Neural progenitor cell (in vitro differentiated cells): Measurements from ENCODE around the gene SLCO6A1. TPM values are rescaled to one million over a fixed set of nuclear protein-coding genes. Genes with fewer than 3 reads are reported as not detected.

Experiments used
- DNase-seq: peaks from one replicate; pipeline ENCODE4 v3.0.0-alpha.2; 2016; ENCODE audit warnings: low spot score
- H2AFZ ChIP-seq: fragments of 200-600 bp; sonication (generic); replicated peaks from 2 replicates; pipeline ENCODE4 v1.6.1; 2016; ENCODE audit warnings: antibody characterized with exemption
- H3F3A ChIP-seq: fragments of 200-600 bp; sonication (generic); 2 replicates; pipeline ENCODE4 v1.6.1; 2016; ENCODE audit warnings: antibody characterized with exemption, low read depth
- H3K27ac ChIP-seq: fragments of 200-600 bp; sonication (generic); 2 replicates; pipeline ENCODE4 v1.5.1; 2016; ENCODE audit warnings: mild to moderate bottlenecking
- H3K27me3 ChIP-seq: fragments of 200-600 bp; sonication (generic); 2 replicates; pipeline ENCODE4 v1.6.1; 2016; ENCODE audit warnings: mild to moderate bottlenecking, moderate library complexity
- H3K36me3 ChIP-seq: fragments of 200-600 bp; sonication (generic); 2 replicates; pipeline ENCODE4 v1.5.1; 2016
- H3K4me1 ChIP-seq: fragments of 200-600 bp; sonication (generic); 2 replicates; pipeline ENCODE4 v1.6.1; 2016; ENCODE audit warnings: mixed run types
- H3K4me2 ChIP-seq: fragments of 200-600 bp; sonication (generic); 2 replicates; pipeline ENCODE4 v1.6.1; 2016
- H3K4me3 ChIP-seq: fragments of 200-600 bp; sonication (generic); 2 replicates; pipeline ENCODE4 v1.5.1; 2016
- H3K79me2 ChIP-seq: fragments of 200-600 bp; sonication (generic); 2 replicates; pipeline ENCODE4 v1.6.1; 2016; ENCODE audit warnings: low read depth
- H3K9ac ChIP-seq: fragments of 200-600 bp; sonication (generic); 2 replicates; pipeline ENCODE4 v1.6.1; 2016
- H3K9me3 ChIP-seq: fragments of 200-600 bp; sonication (generic); 2 replicates; pipeline ENCODE4 v1.5.1; 2016; ENCODE audit warnings: low read depth
- H4K20me1 ChIP-seq: fragments of 200-600 bp; sonication (generic); 2 replicates; pipeline ENCODE4 v1.6.1; 2016; ENCODE audit warnings: low read depth
- H3K27ac Mint-ChIP-seq: 3 replicates; pipeline ENCODE4 v1.8.0; 2021; ENCODE audit warnings: mixed read lengths
- H3K27me3 Mint-ChIP-seq: 2 replicates; pipeline ENCODE4 v1.8.0; 2022; ENCODE audit warnings: low read depth, mild to moderate bottlenecking, inconsistent platforms, moderate library complexity, mixed read lengths; ENCODE audit not compliant: insufficient read depth
- H3K36me3 Mint-ChIP-seq: 3 replicates; pipeline ENCODE4 v1.8.0; 2021; ENCODE audit warnings: mixed read lengths
- H3K4me1 Mint-ChIP-seq: 3 replicates; pipeline ENCODE4 v1.8.0; 2021; ENCODE audit warnings: mixed read lengths
- H3K4me3 Mint-ChIP-seq: 3 replicates; pipeline ENCODE4 v1.8.0; 2021; ENCODE audit warnings: mild to moderate bottlenecking, moderate library complexity, mixed read lengths
- H3K9me3 Mint-ChIP-seq: 3 replicates; pipeline ENCODE4 v1.8.0; 2020; ENCODE audit warnings: mixed read lengths
- EZH2 ChIP-seq: fragments of 200-600 bp; sonication (generic); IDR thresholded peaks from 2 replicates; pipeline ENCODE4 v1.6.1; 2017; ENCODE audit warnings: antibody characterized with exemption, mild to moderate bottlenecking, moderate library complexity
- EZH2phosphoT487 ChIP-seq: fragments of 200-600 bp; sonication (generic); IDR thresholded peaks from 2 replicates; pipeline ENCODE4 v1.6.1; 2017; ENCODE audit warnings: antibody characterized with exemption
- total RNA-seq: library from RNA; depleted of rRNA; stranded (reverse); fragments of >200 nt; gene quantifications from 2 replicates; pipeline ENCODE4 v1.2.3, GENCODE V29; 2015; ENCODE audit warnings: low replicate concordance
- TF ChIP-seq, protein P1 (sequence below): fragments of 200-600 bp; sonication (generic); IDR thresholded peaks from 2 replicates; pipeline ENCODE4 v1.5.1; 2017; ENCODE audit warnings: antibody characterized with exemption, mild to moderate bottlenecking

Gene SLCO6A1
- total RNA-seq, 1 donor from 2014 or later, result 0.51 TPM

DNA sequence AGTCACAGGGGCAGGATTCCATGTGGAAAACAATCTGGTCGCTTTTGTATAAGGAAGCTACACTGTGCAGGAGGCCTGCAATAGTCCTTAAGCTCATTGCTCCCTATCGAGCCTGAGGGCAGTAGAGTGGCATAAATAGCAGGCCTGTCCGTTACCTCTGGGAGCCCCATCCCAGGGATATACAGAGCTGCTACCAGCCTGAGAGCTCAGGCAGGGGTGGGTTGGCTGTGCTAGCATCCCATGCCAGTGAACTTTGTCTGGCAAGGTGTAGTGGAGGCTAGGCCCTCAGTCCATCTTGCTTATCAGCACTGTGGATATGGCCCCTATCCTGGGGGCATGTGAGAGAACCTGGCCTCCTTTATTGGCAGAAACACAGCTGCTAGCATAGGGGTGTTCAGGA lies 47.7 kb downstream of the SLCO6A1 start:
- Mint-ChIP-seq H3K27ac (no peak overlapping the region), H3K36me3 (no peaks in the 10 kb centered on the region), H3K4me3 (no peak overlapping the region), H3K4me1 (no peaks in the 10 kb centered on the region), H3K9me3 (peaks cover 7% of the 10 kb centered on the region), H3K27me3 (peaks cover 5% of the 10 kb centered on the region)
- peaks cover 3% of the 10 kb centered on the region for H3K9me3 ChIP-seq
- TF ChIP-seq EZH2phosphoT487 (no peak), EZH2 (no peak)
- TF ChIP-seq, protein P1, sequence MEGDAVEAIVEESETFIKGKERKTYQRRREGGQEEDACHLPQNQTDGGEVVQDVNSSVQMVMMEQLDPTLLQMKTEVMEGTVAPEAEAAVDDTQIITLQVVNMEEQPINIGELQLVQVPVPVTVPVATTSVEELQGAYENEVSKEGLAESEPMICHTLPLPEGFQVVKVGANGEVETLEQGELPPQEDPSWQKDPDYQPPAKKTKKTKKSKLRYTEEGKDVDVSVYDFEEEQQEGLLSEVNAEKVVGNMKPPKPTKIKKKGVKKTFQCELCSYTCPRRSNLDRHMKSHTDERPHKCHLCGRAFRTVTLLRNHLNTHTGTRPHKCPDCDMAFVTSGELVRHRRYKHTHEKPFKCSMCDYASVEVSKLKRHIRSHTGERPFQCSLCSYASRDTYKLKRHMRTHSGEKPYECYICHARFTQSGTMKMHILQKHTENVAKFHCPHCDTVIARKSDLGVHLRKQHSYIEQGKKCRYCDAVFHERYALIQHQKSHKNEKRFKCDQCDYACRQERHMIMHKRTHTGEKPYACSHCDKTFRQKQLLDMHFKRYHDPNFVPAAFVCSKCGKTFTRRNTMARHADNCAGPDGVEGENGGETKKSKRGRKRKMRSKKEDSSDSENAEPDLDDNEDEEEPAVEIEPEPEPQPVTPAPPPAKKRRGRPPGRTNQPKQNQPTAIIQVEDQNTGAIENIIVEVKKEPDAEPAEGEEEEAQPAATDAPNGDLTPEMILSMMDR, result no peak
- H3K79me2 ChIP-seq, result no peaks in the 10 kb centered on the region
- no peaks in the 10 kb centered on the region for H4K20me1 ChIP-seq
- no peaks in the 10 kb centered on the region for H3K4me1 ChIP-seq
- H3K4me2 ChIP-seq, result no peak overlapping the region
- no peak overlapping the region for H3K4me3 ChIP-seq
- no peak for DNase-seq
- no peaks in the 10 kb centered on the region for H3F3A ChIP-seq
- H3K27me3 ChIP-seq, result no peaks in the 10 kb centered on the region
- no peak overlapping the region for H3K9ac ChIP-seq
- no peak overlapping the region for H2AFZ ChIP-seq
- H3K36me3 ChIP-seq, result no peaks in the 10 kb centered on the region
- H3K27ac ChIP-seq, result no peak overlapping the region

GRCh38 chr5:102450313-102450990 lies 48.3 kb downstream of the SLCO6A1 start:
- Histone ChIP-seq H3K9me3 (peaks cover 3% of the 10 kb centered on the region), H3K79me2 (no peaks in the 10 kb centered on the region), H4K20me1 (no peaks in the 10 kb centered on the region), H3K4me3 (no peak overlapping the region), H3F3A (no peaks in the 10 kb centered on the region), H3K9ac (no peak overlapping the region), H3K27me3 (no peaks in the 10 kb centered on the region), H3K36me3 (no peaks in the 10 kb centered on the region), H3K4me1 (no peaks in the 10 kb centered on the region), H2AFZ (no peak overlapping the region), H3K27ac (no peak overlapping the region), H3K4me2 (no peak overlapping the region)
- DNase-seq, result peak; percentile 11
- Mint-ChIP-seq H3K4me3 (no peak overlapping the region), H3K4me1 (no peaks in the 10 kb centered on the region), H3K9me3 (peaks cover 7% of the 10 kb centered on the region), H3K27ac (no peak overlapping the region), H3K36me3 (no peaks in the 10 kb centered on the region), H3K27me3 (peaks cover 5% of the 10 kb centered on the region)
- TF ChIP-seq EZH2phosphoT487, result no peak
- TF ChIP-seq, protein P1, result peak; percentile 34
- TF ChIP-seq EZH2, result no peak

GRCh38 chr5:102433473-102433872 lies 65.3 kb downstream of the SLCO6A1 start:
- Histone ChIP-seq H3K4me1 (no peaks in the 10 kb centered on the region), H3K9ac (no peak overlapping the region), H3K4me3 (no peak overlapping the region), H3K27me3 (no peaks in the 10 kb centered on the region), H2AFZ (no peak overlapping the region), H3K27ac (no peak overlapping the region), H3K36me3 (no peaks in the 10 kb centered on the region), H3K79me2 (no peaks in the 10 kb centered on the region), H3F3A (no peaks in the 10 kb centered on the region), H3K4me2 (no peak overlapping the region), H4K20me1 (no peaks in the 10 kb centered on the region), H3K9me3 (no peaks in the 10 kb centered on the region)
- Mint-ChIP-seq H3K9me3 (no peaks in the 10 kb centered on the region), H3K36me3 (no peaks in the 10 kb centered on the region), H3K27me3 (no peaks in the 10 kb centered on the region), H3K4me3 (no peak overlapping the region), H3K4me1 (peaks cover 3% of the 10 kb centered on the region), H3K27ac (no peak overlapping the region)
- no peak for DNase-seq
- TF ChIP-seq, protein P1, result no peak
- no peak for TF ChIP-seq EZH2phosphoT487
- TF ChIP-seq EZH2, result no peak
